Neutrophil (primary cell): ENCODE results near the gene RAMP2.
A peak's percentile ranks its signal among the peaks of the same experiment; 100 is the strongest.

Experiments
- H3K27ac ChIP-seq: fragments of 200-600 bp; sonication (generic); 2 replicates; pipeline ENCODE4 v1.5.1; 2016; ENCODE audit warnings: mild to moderate bottlenecking, moderate library complexity
- H3K27me3 ChIP-seq: fragments of 200-600 bp; sonication (generic); 2 replicates; pipeline ENCODE4 v1.6.0; 2016; ENCODE audit warnings: mild to moderate bottlenecking
- H3K36me3 ChIP-seq: fragments of 200-600 bp; sonication (generic); 2 replicates; pipeline ENCODE4 v1.5.1; 2017
- H3K4me1 ChIP-seq, 2 experiments: fragments of 200-600 bp in 1 of 2; sonication (generic) in 1 of 2; 1 replicate in 1 of 2; 2 replicates in 1 of 2; pipeline versions ENCODE4 v1.5.1 to v1.6.1; 2013 to 2016; ENCODE audit warnings: low read depth in 1 of 2, low read length in 1 of 2, mild to moderate bottlenecking in 1 of 2, moderate library complexity in 1 of 2; ENCODE audit not compliant: control insufficient read depth in 1 of 2, insufficient read depth in 1 of 2
- H3K4me3 ChIP-seq, 2 experiments: fragments of 200-600 bp in 1 of 2; sonication (generic) in 1 of 2; 1 replicate in 1 of 2; 2 replicates in 1 of 2; pipeline ENCODE4 v1.5.1; 2013 to 2016; ENCODE audit warnings: low read depth in 1 of 2, low read length in 1 of 2, mild to moderate bottlenecking in 1 of 2, moderate library complexity in 1 of 2
- H3K9me3 ChIP-seq: fragments of 200-600 bp; sonication (generic); 2 replicates; pipeline ENCODE4 v1.5.1; 2016
- CTCF ChIP-seq: fragments of 200-600 bp; sonication (generic); IDR thresholded peaks from 2 replicates; pipeline ENCODE4 v1.5.1; 2016; ENCODE audit warnings: antibody characterized with exemption

Gene RAMP2

GRCh38 chr17:42773290-42774035 is 12.4 kb downstream of the RAMP2 start, which contains the start of gene VPS25:
VPS25 (plus strand) TSS chr17:42773449; CDS start chr17:42773476, 27 bp downstream.
- H3K36me3 ChIP-seq, result peaks cover 37% of the 10 kb centered on the region
- H3K27ac ChIP-seq, result peak within 1 kb of the TSS; percentile 82
- peaks cover 6% of the 10 kb centered on the region for H3K27me3 ChIP-seq
- H3K9me3 ChIP-seq, result no peaks in the 10 kb centered on the region
- H3K4me1 ChIP-seq, result peaks cover 10 to 17% of the 10 kb centered on the region in 2 experiments
- no peak for TF ChIP-seq CTCF
- H3K4me3 ChIP-seq, result peak within 1 kb of the TSS; percentile 78 to 92

- TF ChIP-seq CTCF, result no peak
- peak overlapping the region; percentile 82 for H3K27ac ChIP-seq
- H3K9me3 ChIP-seq, result no peaks in the 10 kb centered on the region
- H3K27me3 ChIP-seq, result peaks cover 3% of the 10 kb centered on the region
- peak overlapping the region; percentile 78 to 92 for H3K4me3 ChIP-seq
- H3K36me3 ChIP-seq, result peaks cover 45% of the 10 kb centered on the region
- peaks cover 10 to 17% of the 10 kb centered on the region in 2 experiments for H3K4me1 ChIP-seq
Observed at GRCh38 chr17:42774066-42774745, 13.2 kb downstream of the RAMP2 start.

DNA sequence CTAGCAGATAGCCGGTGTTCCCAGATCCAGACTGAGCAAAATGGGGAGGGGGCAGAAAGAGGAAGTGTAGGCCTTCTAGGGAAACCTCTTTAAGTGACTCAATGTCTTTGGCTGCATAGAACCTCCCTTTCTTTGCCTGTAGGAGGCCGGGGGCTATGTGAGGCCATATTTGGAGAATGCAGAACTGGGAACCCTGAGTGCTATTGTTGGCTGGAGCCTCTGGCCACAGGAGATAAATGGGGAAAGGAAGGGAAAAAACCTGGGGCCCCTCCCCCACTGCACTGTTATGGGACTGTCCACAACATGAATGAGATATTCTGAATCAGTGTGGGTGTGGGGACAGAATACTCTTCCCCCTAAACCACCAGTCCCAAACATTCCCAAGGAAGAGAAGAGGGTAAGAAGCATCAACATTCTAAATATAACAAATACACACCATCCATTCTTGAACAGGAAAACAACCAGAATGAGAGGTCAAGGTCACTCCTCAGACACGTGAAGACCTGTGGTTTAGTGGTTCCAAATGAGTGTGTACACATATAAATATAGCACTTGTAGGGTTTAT is 14.6 kb downstream of the RAMP2 start:
- H3K27ac ChIP-seq, result no peak overlapping the region
- no peak for TF ChIP-seq CTCF
- H3K4me1 ChIP-seq, result peaks cover 15 to 17% of the 10 kb centered on the region in 2 experiments
- peaks cover 17% of the 10 kb centered on the region for H3K27me3 ChIP-seq
- no peaks in the 10 kb centered on the region for H3K9me3 ChIP-seq
- no peak overlapping the region for H3K4me3 ChIP-seq
- H3K36me3 ChIP-seq, result peaks cover 56% of the 10 kb centered on the region

GRCh38 chr17:42778570-42778969 is 17.5 kb downstream of the RAMP2 start:
- TF ChIP-seq CTCF, result no peak
- Histone ChIP-seq H3K36me3 (peaks cover 56% of the 10 kb centered on the region), H3K9me3 (no peaks in the 10 kb centered on the region), H3K27me3 (peaks cover 46% of the 10 kb centered on the region), H3K27ac (no peak overlapping the region), H3K4me1 (peaks cover 12 to 18% of the 10 kb centered on the region in 2 experiments), H3K4me3 (no peak overlapping the region)

DNA sequence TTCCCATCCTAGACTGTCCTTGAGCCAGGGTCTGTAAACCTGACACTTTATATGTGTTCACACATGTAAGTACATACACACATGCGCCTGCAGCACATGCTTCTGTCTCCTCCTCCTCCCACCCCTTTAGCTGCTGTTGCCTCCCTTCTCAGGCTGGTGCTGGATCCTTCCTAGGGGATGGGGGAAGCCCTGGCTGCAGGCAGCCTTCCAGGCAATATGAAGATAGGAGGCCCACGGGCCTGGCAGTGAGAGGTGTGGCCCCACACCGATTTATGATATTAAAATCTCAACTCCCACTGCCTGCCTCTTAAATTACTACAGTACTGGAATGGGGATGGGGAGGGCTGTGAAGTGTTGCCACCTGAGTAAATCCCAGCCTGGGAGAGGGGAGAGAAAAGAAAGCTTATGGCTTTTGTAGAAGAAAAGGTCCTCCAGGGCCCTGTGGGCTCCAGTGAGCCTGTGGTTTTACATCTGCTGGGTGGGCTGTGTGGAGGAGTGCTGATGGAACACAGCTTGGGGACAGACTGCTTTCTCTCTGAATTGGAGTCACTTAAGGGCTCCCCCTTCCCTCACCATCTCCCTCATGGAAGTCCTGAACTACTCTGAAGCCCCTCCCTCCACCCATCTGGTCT is 18.4 kb downstream of the RAMP2 start:
- TF ChIP-seq CTCF, result no peak
- H3K4me1 ChIP-seq, result peaks cover 8 to 12% of the 10 kb centered on the region in 2 experiments
- H3K36me3 ChIP-seq, result peaks cover 56% of the 10 kb centered on the region
- H3K4me3 ChIP-seq, result no peak overlapping the region
- H3K27ac ChIP-seq, result no peak overlapping the region
- no peaks in the 10 kb centered on the region for H3K9me3 ChIP-seq
- peaks cover 55% of the 10 kb centered on the region for H3K27me3 ChIP-seq
